GM23338 (cell line): ENCODE measurements around the gene ZNF727. TPM values are rescaled to one million over a fixed set of nuclear protein-coding genes. Genes with fewer than 3 reads are reported as not detected.
"Not testable (repeated sequence)": the region's sequence is repeated elsewhere in the genome, so short reads cannot be mapped to it uniquely, and the experiment has no call there.

Source experiments
- ATAC-seq: fragments of 200-7000 bp; cut with Tn5 transposase; 3 replicates; pipeline ENCODE4 v1.9.1; 2020
- DNase-seq: peaks from one replicate; pipeline ENCODE4 v3.0.0-alpha.2; 2015; ENCODE audit warnings: low spot score
- H2AFZ ChIP-seq: fragments of 200-600 bp; sonication (generic); 2 replicates; pipeline ENCODE4 v1.8.0; 2016; ENCODE audit warnings: antibody characterized with exemption, mild to moderate bottlenecking, moderate library complexity
- H3F3A ChIP-seq: fragments of 200-600 bp; sonication (generic); replicated peaks from 2 replicates; pipeline ENCODE4 v1.8.0; 2017; ENCODE audit warnings: antibody characterized with exemption, mixed run types, low read depth
- H3K27ac ChIP-seq: fragments of 200-600 bp; sonication (generic); 2 replicates; pipeline ENCODE4 v1.6.1; 2016; ENCODE audit warnings: low read depth
- H3K27me3 ChIP-seq: fragments of 200-600 bp; sonication (generic); 2 replicates; pipeline ENCODE4 v1.8.0; 2016; ENCODE audit warnings: mild to moderate bottlenecking, mixed run types, moderate library complexity; ENCODE audit not compliant: insufficient read depth
- H3K36me3 ChIP-seq: fragments of 200-600 bp; sonication (generic); 2 replicates; pipeline ENCODE4 v1.8.0; 2016; ENCODE audit warnings: mild to moderate bottlenecking; ENCODE audit not compliant: insufficient read depth
- H3K4me1 ChIP-seq: fragments of 200-600 bp; sonication (generic); 2 replicates; pipeline ENCODE4 v1.8.0; 2016; ENCODE audit warnings: mild to moderate bottlenecking, moderate library complexity; ENCODE audit not compliant: insufficient read depth
- H3K4me2 ChIP-seq: fragments of 200-600 bp; sonication (generic); 2 replicates; pipeline ENCODE4 v1.7.1; 2017; ENCODE audit warnings: mixed run types
- H3K4me3 ChIP-seq: fragments of 200-600 bp; sonication (generic); 2 replicates; pipeline ENCODE4 v1.6.1; 2016; ENCODE audit warnings: mixed run types
- H3K79me2 ChIP-seq: fragments of 200-600 bp; sonication (generic); replicated peaks from 2 replicates; pipeline ENCODE4 v1.8.0; 2017; ENCODE audit warnings: mild to moderate bottlenecking; ENCODE audit not compliant: insufficient read depth
- H3K9me2 ChIP-seq: fragments of 200-600 bp; sonication (generic); 2 replicates; pipeline ENCODE4 v1.8.0; 2017; ENCODE audit not compliant: insufficient read depth
- H4K20me1 ChIP-seq: fragments of 200-600 bp; sonication (generic); replicated peaks from 2 replicates; pipeline ENCODE4 v1.8.0; 2017; ENCODE audit warnings: mild to moderate bottlenecking; ENCODE audit not compliant: insufficient read depth
- H3K27ac Mint-ChIP-seq: 2 replicates; pipeline ENCODE4 v1.8.0; 2020; ENCODE audit warnings: inconsistent platforms, mild to moderate bottlenecking, moderate library complexity, mixed read lengths
- H3K27me3 Mint-ChIP-seq: 3 replicates; pipeline ENCODE4 v1.8.0; 2022; ENCODE audit warnings: low read depth, mild to moderate bottlenecking, moderate library complexity, mixed read lengths, inconsistent platforms; ENCODE audit not compliant: insufficient read depth, poor library complexity
- H3K36me3 Mint-ChIP-seq: 3 replicates; pipeline ENCODE4 v1.8.0; 2021; ENCODE audit warnings: low read depth, mild to moderate bottlenecking, inconsistent platforms, moderate library complexity, mixed read lengths
- H3K4me1 Mint-ChIP-seq: 3 replicates; pipeline ENCODE4 v1.8.0; 2020; ENCODE audit warnings: mild to moderate bottlenecking, inconsistent platforms, mixed read lengths
- H3K4me3 Mint-ChIP-seq: 3 replicates; pipeline ENCODE4 v1.8.0; 2021; ENCODE audit warnings: moderate library complexity, mild to moderate bottlenecking, inconsistent platforms, mixed read lengths
- H3K9me3 Mint-ChIP-seq: 3 replicates; pipeline ENCODE4 v1.8.0; 2020; ENCODE audit warnings: moderate library complexity, mild to moderate bottlenecking, inconsistent platforms, mixed read lengths
- CTCF ChIP-seq, 2 experiments: fragments of 200-600 bp in 1 of 2; sonication (generic) in 1 of 2; conservative IDR thresholded peaks; 2 replicates each; pipeline versions ENCODE4 v1.5.1 to v1.6.1; 2016 to 2017; ENCODE audit warnings: antibody characterized with exemption in 2 of 2, low read depth in 2 of 2, mild to moderate bottlenecking in 2 of 2, moderate library complexity in 1 of 2
- STAT1 ChIP-seq: IDR thresholded peaks from one replicate; pipeline ENCODE4 v1.6.1; 2016; ENCODE audit warnings: antibody characterized with exemption; ENCODE audit not compliant: unreplicated experiment
- ZNF114 ChIP-seq: fragments of 250-450 bp; sonication (Bioruptor Pico); IDR thresholded peaks from 2 replicates; pipeline ENCODE4 v1.5.0; 2020; ENCODE audit warnings: mild to moderate bottlenecking, moderate library complexity
- ZNF331 ChIP-seq: fragments of 250-450 bp; sonication (Bioruptor Pico); IDR thresholded peaks from 2 replicates; pipeline ENCODE4 v1.5.0; 2020; ENCODE audit warnings: low read depth, mild to moderate bottlenecking, moderate library complexity
- polyA plus RNA-seq: library from polyadenylated mRNA; unstranded; fragments of >200 nt; fragmentation: Nextera tagmentation; extraction: Ambion mirVana; gene quantifications from 2 replicates; pipeline ENCODE4 v1.2.1, GENCODE V29; 2016
- total RNA-seq: library from RNA; depleted of rRNA; stranded (reverse); fragments of >200 nt; shearing (Covaris generic); gene quantifications from 2 replicates; pipeline ENCODE4 v1.2.3, GENCODE V29; 2014
- TF ChIP-seq, protein P1 (sequence below): fragments of 250-450 bp; sonication (Bioruptor Pico); IDR thresholded peaks from 2 replicates; pipeline ENCODE4 v1.5.0; 2020; ENCODE audit warnings: mild to moderate bottlenecking, moderate library complexity

ZNF727 gene
- total and polyA plus RNA-seq, 2 experiments from 2014 or later = not detected

DNA sequence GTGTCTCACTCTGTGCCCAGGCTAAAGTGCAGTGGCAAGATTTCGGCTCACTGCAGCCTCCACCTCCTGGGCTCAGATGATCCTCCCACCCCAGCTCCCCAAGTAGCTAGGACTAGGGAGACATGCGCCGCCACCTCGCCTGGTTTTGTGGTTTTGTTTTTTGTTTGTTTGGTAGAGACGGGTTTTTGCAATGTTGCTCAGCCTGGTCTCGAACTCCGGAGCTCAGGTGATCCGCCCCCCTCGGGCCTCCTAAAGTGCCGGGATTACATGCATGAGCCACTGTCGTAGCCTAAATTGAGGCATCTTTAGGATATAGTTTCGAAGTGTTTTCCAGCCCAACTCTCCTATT, 781 bp downstream of the ZNF727 start (continued):
- TF ChIP-seq CTCF (conservative IDR thresholded peaks at IDR 0.05; ENCODE audit: low read depth in 2 of 2) (no peak), STAT1 (no peak)

DNA sequence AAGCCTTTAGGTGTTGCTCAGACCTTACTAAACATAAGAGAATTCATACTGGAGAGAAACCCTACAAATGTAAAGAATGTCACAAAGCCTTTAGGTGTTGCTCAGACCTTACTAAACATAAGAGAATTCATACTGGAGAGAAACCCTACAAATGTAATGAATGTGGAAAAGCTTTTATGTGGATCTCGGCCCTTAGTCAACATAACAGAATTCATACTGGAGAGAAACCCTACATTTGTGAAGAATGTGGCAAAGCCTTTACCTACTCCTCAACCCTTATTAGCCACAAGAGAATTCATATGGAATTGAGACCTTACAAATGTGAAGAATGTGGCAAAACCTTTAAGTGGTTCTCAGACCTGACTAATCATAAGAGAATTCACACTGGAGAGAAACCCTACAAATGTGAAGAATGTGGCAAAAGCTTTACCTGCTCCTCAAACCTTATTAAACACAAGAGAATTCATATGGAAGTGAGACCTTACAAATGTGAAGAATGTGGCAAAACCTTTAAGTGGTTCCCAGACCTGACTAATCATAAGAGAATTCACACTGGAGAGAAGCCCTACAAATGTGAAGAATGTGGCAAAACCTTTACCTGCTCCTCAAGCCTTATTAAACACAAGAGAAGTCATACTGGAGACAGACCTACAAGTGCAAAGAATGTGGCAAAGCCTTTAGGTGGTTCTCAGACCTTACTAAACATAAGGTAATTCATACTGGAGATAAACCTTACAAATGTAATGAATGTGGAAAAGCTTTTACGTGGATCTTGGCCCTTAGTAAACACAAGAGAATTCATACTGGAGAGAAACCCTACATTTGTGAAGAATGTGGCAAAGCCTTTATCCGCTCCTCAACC, 32.8 kb downstream of the ZNF727 start:
- peaks cover 96% of the 10 kb centered on the region for H3K9me3 Mint-ChIP-seq
- H3K4me1 Mint-ChIP-seq = not testable (repeated sequence)

DNA sequence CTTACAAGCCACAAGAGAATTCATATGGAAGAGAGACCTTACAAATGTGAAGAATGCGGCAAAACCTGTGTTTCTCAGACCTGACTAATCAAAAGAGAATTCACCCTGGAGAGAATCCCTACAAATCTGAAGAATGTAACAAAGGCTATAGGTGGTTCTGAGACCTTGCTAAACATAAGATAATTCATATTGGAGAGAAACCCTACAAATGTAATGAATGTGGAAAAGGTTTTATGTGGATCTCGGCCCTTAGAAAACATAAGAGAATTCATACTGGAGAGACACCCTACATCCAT, 33.4 kb downstream of the ZNF727 start:
- Histone ChIP-seq H3K4me3 (no peak overlapping the region), H3F3A (no peaks in the 10 kb centered on the region), H2AFZ (no peak overlapping the region), H3K27me3 (no peaks in the 10 kb centered on the region), H3K4me1 (no peaks in the 10 kb centered on the region), H3K27ac (no peak overlapping the region), H4K20me1 (no peaks in the 10 kb centered on the region), H3K79me2 (no peaks in the 10 kb centered on the region), H3K9me2 (no peaks in the 10 kb centered on the region), H3K36me3 (peaks cover 4% of the 10 kb centered on the region), H3K4me2 (no peak overlapping the region)
- peaks cover 5% of the 10 kb centered on the region for H3K27me3 Mint-ChIP-seq
- no peaks in the 10 kb centered on the region for H3K4me1 Mint-ChIP-seq
- no peak overlapping the region for H3K27ac Mint-ChIP-seq
- ATAC-seq = no peak
- no peak for TF ChIP-seq ZNF114 (CRISPR knock-in tag)
- TF ChIP-seq ZNF331 = no peak
- H3K9me3 Mint-ChIP-seq = peaks cover 96% of the 10 kb centered on the region
- no peak for DNase-seq
- no peak overlapping the region for H3K4me3 Mint-ChIP-seq
- H3K36me3 Mint-ChIP-seq = peaks cover 46% of the 10 kb centered on the region

More for the DNA sequence above, 32.8 kb downstream of the ZNF727 start:
- not testable (repeated sequence) for H3F3A ChIP-seq, H3K36me3 ChIP-seq, H3K4me1 ChIP-seq, ATAC-seq, H3K4me3 Mint-ChIP-seq, H3K27me3 Mint-ChIP-seq, DNase-seq, H3K79me2 ChIP-seq, H2AFZ ChIP-seq, H3K27ac Mint-ChIP-seq, H3K27me3 ChIP-seq, H3K4me3 ChIP-seq, H3K27ac ChIP-seq, H3K4me2 ChIP-seq, H4K20me1 ChIP-seq, H3K9me2 ChIP-seq
- H3K36me3 Mint-ChIP-seq = peaks cover 49% of the 10 kb centered on the region

DNA sequence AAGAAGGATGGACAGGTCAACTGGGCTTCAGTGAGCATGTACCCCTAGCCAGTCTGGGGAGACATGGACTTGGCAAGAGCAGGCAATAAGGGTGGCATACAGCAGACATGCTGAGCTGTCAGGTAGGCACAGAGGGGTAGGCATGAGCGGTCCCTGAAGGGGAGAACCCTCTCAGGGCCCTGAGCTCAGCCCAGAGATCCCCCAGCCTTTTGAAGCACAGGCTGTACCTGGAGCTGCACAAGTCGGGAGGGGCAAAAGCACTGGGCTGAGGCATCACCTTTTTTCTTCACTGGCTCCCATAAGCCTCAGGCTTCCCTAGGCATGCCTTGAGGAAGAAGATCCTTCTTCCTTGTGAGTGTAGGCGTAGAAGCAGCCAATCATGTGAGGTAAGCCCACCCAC, 42.3 kb downstream of the ZNF727 start:
- H3K4me1 ChIP-seq = no peaks in the 10 kb centered on the region
- H3K27ac Mint-ChIP-seq = no peak overlapping the region
- no peaks in the 10 kb centered on the region for H3F3A ChIP-seq
- H3K27me3 Mint-ChIP-seq = peaks cover 2% of the 10 kb centered on the region
- ATAC-seq (no peak), DNase-seq (no peak)
- H3K4me3 Mint-ChIP-seq = no peak overlapping the region
- H3K4me2 ChIP-seq = no peak overlapping the region
- no peaks in the 10 kb centered on the region for H4K20me1 ChIP-seq
- H3K79me2 ChIP-seq = no peaks in the 10 kb centered on the region
- peaks cover 24% of the 10 kb centered on the region for H3K36me3 Mint-ChIP-seq
- H3K9me2 ChIP-seq = no peaks in the 10 kb centered on the region
- H3K36me3 ChIP-seq = no peaks in the 10 kb centered on the region
- no peaks in the 10 kb centered on the region for H3K27me3 ChIP-seq
- H3K4me3 ChIP-seq = no peak overlapping the region
- H3K9me3 Mint-ChIP-seq = peaks cover 91% of the 10 kb centered on the region
- no peak overlapping the region for H2AFZ ChIP-seq
- no peak overlapping the region for H3K27ac ChIP-seq
- no peaks in the 10 kb centered on the region for H3K4me1 Mint-ChIP-seq
- TF ChIP-seq, protein P1, sequence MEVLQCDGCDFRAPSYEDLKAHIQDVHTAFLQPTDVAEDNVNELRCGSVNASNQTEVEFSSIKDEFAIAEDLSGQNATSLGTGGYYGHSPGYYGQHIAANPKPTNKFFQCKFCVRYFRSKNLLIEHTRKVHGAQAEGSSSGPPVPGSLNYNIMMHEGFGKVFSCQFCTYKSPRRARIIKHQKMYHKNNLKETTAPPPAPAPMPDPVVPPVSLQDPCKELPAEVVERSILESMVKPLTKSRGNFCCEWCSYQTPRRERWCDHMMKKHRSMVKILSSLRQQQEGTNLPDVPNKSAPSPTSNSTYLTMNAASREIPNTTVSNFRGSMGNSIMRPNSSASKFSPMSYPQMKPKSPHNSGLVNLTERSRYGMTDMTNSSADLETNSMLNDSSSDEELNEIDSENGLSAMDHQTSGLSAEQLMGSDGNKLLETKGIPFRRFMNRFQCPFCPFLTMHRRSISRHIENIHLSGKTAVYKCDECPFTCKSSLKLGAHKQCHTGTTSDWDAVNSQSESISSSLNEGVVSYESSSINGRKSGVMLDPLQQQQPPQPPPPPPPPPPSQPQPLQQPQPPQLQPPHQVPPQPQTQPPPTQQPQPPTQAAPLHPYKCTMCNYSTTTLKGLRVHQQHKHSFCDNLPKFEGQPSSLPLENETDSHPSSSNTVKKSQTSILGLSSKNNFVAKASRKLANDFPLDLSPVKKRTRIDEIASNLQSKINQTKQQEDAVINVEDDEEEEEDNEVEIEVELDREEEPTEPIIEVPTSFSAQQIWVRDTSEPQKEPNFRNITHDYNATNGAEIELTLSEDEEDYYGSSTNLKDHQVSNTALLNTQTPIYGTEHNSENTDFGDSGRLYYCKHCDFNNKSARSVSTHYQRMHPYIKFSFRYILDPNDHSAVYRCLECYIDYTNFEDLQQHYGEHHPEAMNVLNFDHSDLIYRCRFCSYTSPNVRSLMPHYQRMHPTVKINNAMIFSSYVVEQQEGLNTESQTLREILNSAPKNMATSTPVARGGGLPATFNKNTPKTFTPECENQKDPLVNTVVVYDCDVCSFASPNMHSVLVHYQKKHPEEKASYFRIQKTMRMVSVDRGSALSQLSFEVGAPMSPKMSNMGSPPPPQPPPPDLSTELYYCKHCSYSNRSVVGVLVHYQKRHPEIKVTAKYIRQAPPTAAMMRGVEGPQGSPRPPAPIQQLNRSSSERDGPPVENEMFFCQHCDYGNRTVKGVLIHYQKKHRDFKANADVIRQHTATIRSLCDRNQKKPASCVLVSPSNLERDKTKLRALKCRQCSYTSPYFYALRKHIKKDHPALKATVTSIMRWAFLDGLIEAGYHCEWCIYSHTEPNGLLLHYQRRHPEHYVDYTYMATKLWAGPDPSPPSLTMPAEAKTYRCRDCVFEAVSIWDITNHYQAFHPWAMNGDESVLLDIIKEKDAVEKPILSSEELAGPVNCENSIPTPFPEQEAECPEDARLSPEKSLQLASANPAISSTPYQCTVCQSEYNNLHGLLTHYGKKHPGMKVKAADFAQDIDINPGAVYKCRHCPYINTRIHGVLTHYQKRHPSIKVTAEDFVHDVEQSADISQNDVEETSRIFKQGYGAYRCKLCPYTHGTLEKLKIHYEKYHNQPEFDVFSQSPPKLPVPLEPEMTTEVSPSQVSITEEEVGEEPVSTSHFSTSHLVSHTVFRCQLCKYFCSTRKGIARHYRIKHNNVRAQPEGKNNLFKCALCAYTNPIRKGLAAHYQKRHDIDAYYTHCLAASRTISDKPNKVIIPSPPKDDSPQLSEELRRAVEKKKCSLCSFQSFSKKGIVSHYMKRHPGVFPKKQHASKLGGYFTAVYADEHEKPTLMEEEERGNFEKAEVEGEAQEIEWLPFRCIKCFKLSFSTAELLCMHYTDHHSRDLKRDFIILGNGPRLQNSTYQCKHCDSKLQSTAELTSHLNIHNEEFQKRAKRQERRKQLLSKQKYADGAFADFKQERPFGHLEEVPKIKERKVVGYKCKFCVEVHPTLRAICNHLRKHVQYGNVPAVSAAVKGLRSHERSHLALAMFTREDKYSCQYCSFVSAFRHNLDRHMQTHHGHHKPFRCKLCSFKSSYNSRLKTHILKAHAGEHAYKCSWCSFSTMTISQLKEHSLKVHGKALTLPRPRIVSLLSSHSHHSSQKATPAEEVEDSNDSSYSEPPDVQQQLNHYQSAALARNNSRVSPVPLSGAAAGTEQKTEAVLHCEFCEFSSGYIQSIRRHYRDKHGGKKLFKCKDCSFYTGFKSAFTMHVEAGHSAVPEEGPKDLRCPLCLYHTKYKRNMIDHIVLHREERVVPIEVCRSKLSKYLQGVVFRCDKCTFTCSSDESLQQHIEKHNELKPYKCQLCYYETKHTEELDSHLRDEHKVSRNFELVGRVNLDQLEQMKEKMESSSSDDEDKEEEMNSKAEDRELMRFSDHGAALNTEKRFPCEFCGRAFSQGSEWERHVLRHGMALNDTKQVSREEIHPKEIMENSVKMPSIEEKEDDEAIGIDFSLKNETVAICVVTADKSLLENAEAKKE (CRISPR knock-in tag) = no peak
- no peak for TF ChIP-seq ZNF331
